HL-60/S4 (cell line): Measurements from ENCODE around the gene KRT17.
"Not testable (repeated sequence)": the region's sequence is repeated elsewhere in the genome, so short reads cannot be mapped to it uniquely, and the experiment has no call there.

Experiments
- in situ Hi-C: fragments of 300-500 bp; cut with MboI; formaldehyde crosslinking; loops from 2 replicates; pipeline ENCODE4 v1.14.3; 2022; ENCODE audit warnings: low sequenced_read_pairs

The KRT17 gene

GRCh38 chr17:41654678-41655607, 30.6 kb upstream of the KRT17 start:
- in situ Hi-C loops, result loop anchor here (25.0 kb wide), 1 partner anchor 743 kb away; no protein-coding TSS in a partner anchor

GRCh38 chr17:41653892-41654677, 29.7 kb upstream of the KRT17 start:
- in situ Hi-C loops, result loop anchor here (25.0 kb wide), 1 partner anchor 742 kb away; no protein-coding TSS in a partner anchor

GRCh38 chr17:41653421-41653820, 29.0 kb upstream of the KRT17 start:
- in situ Hi-C loops, result loop anchor here (25.0 kb wide), 1 partner anchor 741 kb away; no protein-coding TSS in a partner anchor

- in situ Hi-C loops, result loop anchor here (25.0 kb wide), 1 partner anchor 740 kb away; no protein-coding TSS in a partner anchor
Measured at GRCh38 chr17:41652461-41652970, 28.1 kb upstream of the KRT17 start.

- in situ Hi-C loops, result loop anchor here (25.0 kb wide), 1 partner anchor 740 kb away; no protein-coding TSS in a partner anchor
Measured at GRCh38 chr17:41651625-41652460, 27.5 kb upstream of the KRT17 start.

- in situ Hi-C loops, result loop anchor here (25.0 kb wide), 1 partner anchor 739 kb away; no protein-coding TSS in a partner anchor
Measured at GRCh38 chr17:41650794-41651624, 26.6 kb upstream of the KRT17 start.

- in situ Hi-C loops, result loop anchor here (25.0 kb wide), 1 partner anchor 738 kb away; no protein-coding TSS in a partner anchor
Measured at GRCh38 chr17:41649923-41650519, 25.6 kb upstream of the KRT17 start.

GRCh38 chr17:41648411-41649195, 24.2 kb upstream of the KRT17 start:
- in situ Hi-C loops, result no loop called here

GRCh38 chr17:41647940-41648410, 23.6 kb upstream of the KRT17 start:
- in situ Hi-C loops, result no loop called here

- in situ Hi-C loops, result no loop called here
Measured at GRCh38 chr17:41647038-41647813, 22.9 kb upstream of the KRT17 start.

- in situ Hi-C loops, result no loop called here
Measured at GRCh38 chr17:41642252-41643156, 18.1 kb upstream of the KRT17 start.

- in situ Hi-C loops, result not testable (repeated sequence)
Measured at GRCh38 chr17:41640596-41640995, 16.2 kb upstream of the KRT17 start.

- in situ Hi-C loops, result no loop called here
Measured at GRCh38 chr17:41639492-41640473, 15.4 kb upstream of the KRT17 start.

GRCh38 chr17:41638941-41639340, 14.6 kb upstream of the KRT17 start:
- in situ Hi-C loops, result no loop called here

- in situ Hi-C loops, result no loop called here
Measured at GRCh38 chr17:41638194-41638593, 13.8 kb upstream of the KRT17 start.
